ENCODE results near the gene ZNF821.

DNA sequence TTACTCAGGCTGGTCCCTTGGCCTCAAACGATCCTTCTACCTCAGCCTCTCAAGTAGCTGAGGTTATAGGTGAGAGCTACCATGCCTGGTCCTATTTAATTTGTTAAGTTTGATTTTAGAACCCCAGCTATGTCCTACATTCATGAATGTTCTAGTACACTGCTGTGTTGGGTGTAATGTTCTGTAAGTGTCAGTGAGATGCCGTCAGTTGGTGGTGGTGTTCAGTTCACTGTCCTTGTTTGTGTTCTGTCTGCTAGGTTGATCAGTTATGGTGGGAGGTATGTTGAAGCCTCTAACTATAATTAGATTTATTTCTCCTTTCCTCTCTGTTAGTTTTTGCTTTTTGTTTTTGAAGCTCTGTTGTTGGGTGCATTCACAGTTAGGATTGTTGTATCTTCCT, 19.6 kb upstream of the ZNF821 start:
- no peak for TF ChIP-seq POLR2A (IDR thresholded peaks at IDR 0.05; ENCODE audit: low read depth, low read length)
- TF ChIP-seq MYC (IDR thresholded peaks at IDR 0.05; ENCODE audit: insufficient read depth, insufficient read length, insufficient replicate concordance, low read length, severe bottlenecking), result no peak
- no peak for TF ChIP-seq REST (IDR thresholded peaks at IDR 0.05; ENCODE audit: low read depth, low read length)
- no peak for TF ChIP-seq ZZZ3 (IDR thresholded peaks at IDR 0.05; ENCODE audit: control insufficient read depth, insufficient read length, low read depth)
- TF ChIP-seq IRF5 (IDR thresholded peaks at IDR 0.05; ENCODE audit: borderline replicate concordance), result no peak
- no peak for TF ChIP-seq ZSCAN29 (IDR thresholded peaks at IDR 0.05)
- TF ChIP-seq CTCF (IDR thresholded peaks at IDR 0.05 in 2 of 3, conservative IDR thresholded peaks at IDR 0.05 in 1 of 3; ENCODE audit: control insufficient read depth in 2 of 3, extremely low read depth in 1 of 3, insufficient read depth in 1 of 3, low read depth in 3 of 3, low read length in 3 of 3), result no peak
- TF ChIP-seq RAD21 (IDR thresholded peaks at IDR 0.05; ENCODE audit: insufficient read depth, low read depth, low read length), result no peak
- no peak for TF ChIP-seq KDM1A (IDR thresholded peaks at IDR 0.05; ENCODE audit: borderline replicate concordance)
- TF ChIP-seq, protein P1, sequence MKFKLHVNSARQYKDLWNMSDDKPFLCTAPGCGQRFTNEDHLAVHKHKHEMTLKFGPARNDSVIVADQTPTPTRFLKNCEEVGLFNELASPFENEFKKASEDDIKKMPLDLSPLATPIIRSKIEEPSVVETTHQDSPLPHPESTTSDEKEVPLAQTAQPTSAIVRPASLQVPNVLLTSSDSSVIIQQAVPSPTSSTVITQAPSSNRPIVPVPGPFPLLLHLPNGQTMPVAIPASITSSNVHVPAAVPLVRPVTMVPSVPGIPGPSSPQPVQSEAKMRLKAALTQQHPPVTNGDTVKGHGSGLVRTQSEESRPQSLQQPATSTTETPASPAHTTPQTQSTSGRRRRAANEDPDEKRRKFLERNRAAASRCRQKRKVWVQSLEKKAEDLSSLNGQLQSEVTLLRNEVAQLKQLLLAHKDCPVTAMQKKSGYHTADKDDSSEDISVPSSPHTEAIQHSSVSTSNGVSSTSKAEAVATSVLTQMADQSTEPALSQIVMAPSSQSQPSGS (IDR thresholded peaks at IDR 0.05; ENCODE audit: low read length), result no peak
- no peak for TF ChIP-seq SIN3A (IDR thresholded peaks at IDR 0.05; ENCODE audit: low read depth, low read length)
- no peak for TF ChIP-seq ZNF274 (IDR thresholded peaks at IDR 0.05; ENCODE audit: insufficient read depth, insufficient read length)
- TF ChIP-seq SUPT20H (IDR thresholded peaks at IDR 0.05; ENCODE audit: borderline replicate concordance, control insufficient read depth, low read depth, low read length), result no peak

All from GM12878 (cell line).